Adrenal gland (tissue), 5 donors: ENCODE results near the gene DNAH9.

Experiments
- POLR2A ChIP-seq, 2 donors: fragments of 450-650 bp; IDR thresholded peaks; one replicate each; pipeline ENCODE4 v1.6.1; 2017; ENCODE audit warnings: antibody characterized with exemption in 2 of 2, mild to moderate bottlenecking in 2 of 2, moderate library complexity in 1 of 2
- TF ChIP-seq, protein P1 (sequence below), 6 experiments: fragments of 450-650 bp in 4 of 6; fragments of 200-600 bp in 2 of 6; sonication (generic) in 1 of 6; IDR thresholded peaks; 1 replicate in 5 of 6; 2 replicates in 1 of 6; pipeline versions ENCODE4 v1.5.1 to v1.8.0; 2016 to 2021; ENCODE audit warnings: antibody characterized with exemption in 6 of 6, mild to moderate bottlenecking in 2 of 6, moderate library complexity in 1 of 6
- donor health status: DM: no; HTN: no; CAD: no.

DNA sequence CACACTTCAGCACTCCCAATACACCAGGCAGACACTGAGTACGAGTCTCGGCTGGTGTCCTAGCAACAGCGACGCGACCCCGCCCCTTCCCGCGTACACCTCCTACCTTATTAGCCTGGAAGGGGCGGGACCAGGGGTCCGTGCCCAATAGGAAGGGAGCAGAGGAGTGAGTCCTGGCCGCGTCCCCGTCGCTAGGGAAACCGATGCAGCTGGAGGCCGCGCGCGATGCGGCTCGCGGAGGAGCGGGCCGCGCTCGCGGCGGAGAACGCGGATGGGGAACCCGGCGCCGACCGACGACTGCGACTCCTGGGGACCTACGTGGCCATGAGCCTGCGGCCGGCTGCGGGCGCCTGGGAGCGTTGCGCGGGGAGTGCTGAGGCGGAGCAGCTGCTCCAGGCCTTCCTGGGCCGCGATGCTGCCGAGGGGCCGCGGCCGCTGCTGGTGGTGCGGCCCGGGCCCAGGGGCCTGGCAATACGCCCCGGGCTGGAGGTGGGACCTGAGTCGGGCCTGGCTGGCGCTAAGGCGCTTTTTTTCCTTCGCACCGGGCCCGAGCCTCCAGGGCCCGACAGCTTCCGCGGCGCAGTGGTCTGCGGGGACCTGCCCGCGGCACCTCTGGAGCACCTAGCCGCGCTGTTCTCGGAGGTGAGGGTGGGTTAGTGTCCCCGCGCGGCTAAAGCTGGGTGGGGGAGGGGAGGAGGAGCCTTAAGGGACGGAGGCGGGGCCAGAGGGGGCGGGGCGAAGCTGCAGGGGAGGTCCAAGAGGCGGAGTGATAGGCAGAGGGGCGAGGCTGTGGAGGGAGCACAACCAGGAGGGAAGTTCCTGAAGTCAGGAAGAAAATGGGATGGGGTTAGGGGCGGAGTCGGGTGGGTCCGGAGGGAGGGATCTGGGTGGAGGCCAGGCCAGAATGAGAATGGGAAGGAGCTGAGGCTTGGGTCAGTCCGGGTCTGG, at the start of gene DNAH9:
- TF ChIP-seq, protein P1, sequence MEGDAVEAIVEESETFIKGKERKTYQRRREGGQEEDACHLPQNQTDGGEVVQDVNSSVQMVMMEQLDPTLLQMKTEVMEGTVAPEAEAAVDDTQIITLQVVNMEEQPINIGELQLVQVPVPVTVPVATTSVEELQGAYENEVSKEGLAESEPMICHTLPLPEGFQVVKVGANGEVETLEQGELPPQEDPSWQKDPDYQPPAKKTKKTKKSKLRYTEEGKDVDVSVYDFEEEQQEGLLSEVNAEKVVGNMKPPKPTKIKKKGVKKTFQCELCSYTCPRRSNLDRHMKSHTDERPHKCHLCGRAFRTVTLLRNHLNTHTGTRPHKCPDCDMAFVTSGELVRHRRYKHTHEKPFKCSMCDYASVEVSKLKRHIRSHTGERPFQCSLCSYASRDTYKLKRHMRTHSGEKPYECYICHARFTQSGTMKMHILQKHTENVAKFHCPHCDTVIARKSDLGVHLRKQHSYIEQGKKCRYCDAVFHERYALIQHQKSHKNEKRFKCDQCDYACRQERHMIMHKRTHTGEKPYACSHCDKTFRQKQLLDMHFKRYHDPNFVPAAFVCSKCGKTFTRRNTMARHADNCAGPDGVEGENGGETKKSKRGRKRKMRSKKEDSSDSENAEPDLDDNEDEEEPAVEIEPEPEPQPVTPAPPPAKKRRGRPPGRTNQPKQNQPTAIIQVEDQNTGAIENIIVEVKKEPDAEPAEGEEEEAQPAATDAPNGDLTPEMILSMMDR (IDR thresholded peaks at IDR 0.05): no peak
- TF ChIP-seq POLR2A (IDR thresholded peaks at IDR 0.05): peak in 1 of 2 donors; percentile 71
